Sigmoid colon (tissue), 7 donors: ENCODE measurements around the gene IQSEC2. TPM values are rescaled to one million over a fixed set of nuclear protein-coding genes. Genes with fewer than 3 reads are reported as not detected.
A peak's percentile ranks its signal among the peaks of the same experiment; 100 is the strongest.

ENCODE experiments used
- DNase-seq: peaks from one replicate; pipeline ENCODE4 v3.0.0-alpha.2; 2019
- H3K27ac ChIP-seq, 4 donors: fragments of 200-600 bp; sonication (generic); one replicate each; pipeline ENCODE4 v1.5.1; 2016 to 2019; ENCODE audit warnings: mild to moderate bottlenecking in 1 of 4
- H3K27me3 ChIP-seq, 3 donors: fragments of 200-600 bp; sonication (generic); one replicate each; pipeline ENCODE4 v1.5.1; 2019; ENCODE audit warnings: mild to moderate bottlenecking in 1 of 3
- H3K36me3 ChIP-seq, 4 donors: fragments of 200-600 bp; sonication (generic); one replicate each; pipeline ENCODE4 v1.5.1; 2016 to 2019
- H3K4me1 ChIP-seq, 4 donors: fragments of 200-600 bp; sonication (generic); one replicate each; pipeline ENCODE4 v1.5.1; 2017 to 2019
- H3K4me3 ChIP-seq, 4 donors: fragments of 200-600 bp; sonication (generic); one replicate each; pipeline ENCODE4 v1.5.1; 2017 to 2019; ENCODE audit warnings: mild to moderate bottlenecking in 2 of 4, moderate library complexity in 1 of 4
- H3K9me3 ChIP-seq, 4 donors: fragments of 200-600 bp in 3 of 4; sonication (generic) in 3 of 4; one replicate each; pipeline versions ENCODE4 v1.5.1 to v1.6.1; 2013 to 2019
- CTCF ChIP-seq, 4 experiments: fragments of 450-650 bp in 3 of 4; fragments of 200-600 bp in 1 of 4; IDR thresholded peaks; one replicate each; pipeline ENCODE4 v1.5.1; 2016 to 2019; ENCODE audit warnings: antibody characterized with exemption in 4 of 4, mild to moderate bottlenecking in 3 of 4, moderate library complexity in 2 of 4
- EP300 ChIP-seq, 4 donors: sonication (generic); formaldehyde crosslinking; IDR thresholded peaks; one replicate each; pipeline ENCODE4 v1.6.1; 2017; ENCODE audit warnings: antibody characterized with exemption in 4 of 4
- POLR2A ChIP-seq, 2 donors: fragments of 450-650 bp; IDR thresholded peaks; one replicate each; pipeline ENCODE4 v1.6.1; 2016; ENCODE audit warnings: antibody characterized with exemption in 2 of 2, mild to moderate bottlenecking in 2 of 2, moderate library complexity in 2 of 2
- POLR2AphosphoS5 ChIP-seq, 4 donors: sonication (generic); formaldehyde crosslinking; IDR thresholded peaks; one replicate each; pipeline ENCODE4 v1.6.1; 2017; ENCODE audit warnings: antibody characterized with exemption in 4 of 4
- WGBS, 2 donors: extraction: QIAGEN DNeasy Blood & Tissue Kit; methylation state at CpG; one replicate each; pipeline ENCODE4 v1.1.7; 2013; 5-methylcytosine and 5-hydroxymethylcytosine counted together
- intact Hi-C: fragments of 100-400 bp; cut with DNase I; formaldehyde crosslinking; loops from one replicate; pipeline ENCODE4 v1.15.1; 2023
- polyA plus RNA-seq, 3 donors: library from polyadenylated mRNA; stranded (reverse); fragments of 200-250 nt; gene quantifications; one replicate each; pipeline ENCODE4 v1.2.3, GENCODE V29; 2013
- total RNA-seq, 4 donors: library from RNA; depleted of rRNA; stranded (reverse); fragments of >200 nt; gene quantifications; one replicate each; pipeline ENCODE4 v1.1.0, GENCODE V29; 2016
- donor health status: healthy with polysubstance abuse.
- donor health status: Bipolar disorder and iron deficiency.
- donor health status: healthy.

The IQSEC2 gene
- total and polyA plus RNA-seq, 7 donors, result 13.6 to 27.5 (median 19.7) TPM

- H3K9me3 ChIP-seq, result no peaks in the 10 kb centered on the region
- H3K4me1 ChIP-seq, result no peaks in the 10 kb centered on the region
- no peaks in the 10 kb centered on the region for H3K36me3 ChIP-seq
- WGBS, 2 donors, result 81 to 94% methylated on average over 8 of the region's 8 CpGs
- intact Hi-C loops, result no loop called here
- TF ChIP-seq EP300 (IDR thresholded peaks at IDR 0.05), result no peak
- no peak for TF ChIP-seq CTCF (IDR thresholded peaks at IDR 0.05)
- TF ChIP-seq POLR2AphosphoS5 (IDR thresholded peaks at IDR 0.05), result no peak
- TF ChIP-seq POLR2A (IDR thresholded peaks at IDR 0.05), result no peak
- no peak for DNase-seq
- H3K27me3 ChIP-seq, result no peaks in the 10 kb centered on the region
- no peak overlapping the region for H3K27ac ChIP-seq
- H3K4me3 ChIP-seq, result no peak overlapping the region
These were observed 24.0 kb upstream of the IQSEC2 start for GRCh38 chrX:53305219-53305995.

DNA sequence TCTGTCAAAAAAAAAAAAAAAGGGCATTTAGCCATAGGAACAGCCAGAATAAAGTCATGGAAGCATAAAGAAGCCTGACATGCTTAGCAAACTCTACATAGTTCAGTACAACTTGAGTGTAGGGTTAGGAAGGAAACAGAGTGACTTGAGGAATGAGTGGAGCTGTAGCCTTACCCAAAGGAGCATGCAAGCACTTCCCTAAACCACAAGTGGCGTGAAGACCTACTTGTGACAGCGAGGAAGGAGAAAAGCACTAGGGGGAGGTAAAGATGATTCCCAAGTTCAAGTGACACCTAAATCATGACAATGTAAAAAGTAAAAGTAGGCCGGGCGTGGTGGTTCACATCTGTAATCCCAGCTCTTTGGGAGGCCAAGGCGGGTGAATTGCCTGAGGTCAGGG lies 21.8 kb upstream of the IQSEC2 start:
- Histone ChIP-seq H3K4me1 (no peaks in the 10 kb centered on the region), H3K27me3 (no peaks in the 10 kb centered on the region), H3K36me3 (no peaks in the 10 kb centered on the region), H3K27ac (no peak overlapping the region), H3K9me3 (no peaks in the 10 kb centered on the region), H3K4me3 (no peak overlapping the region)
- TF ChIP-seq POLR2AphosphoS5 (IDR thresholded peaks at IDR 0.05) (no peak), EP300 (IDR thresholded peaks at IDR 0.05) (no peak), POLR2A (IDR thresholded peaks at IDR 0.05) (no peak), CTCF (IDR thresholded peaks at IDR 0.05) (no peak)
- intact Hi-C loops, result no loop called here
- WGBS, 2 donors, result 95 to 96% methylated on average over 5 of the region's 5 CpGs
- DNase-seq, result no peak

- WGBS, 2 donors, result 91 to 94% methylated on average over 3 of the region's 3 CpGs
- Histone ChIP-seq H3K4me1 (no peaks in the 10 kb centered on the region), H3K9me3 (no peaks in the 10 kb centered on the region), H3K27me3 (no peaks in the 10 kb centered on the region), H3K4me3 (no peak overlapping the region), H3K36me3 (no peaks in the 10 kb centered on the region), H3K27ac (no peak overlapping the region)
- intact Hi-C loops, result no loop called here
- peak; percentile 10 for DNase-seq
- no peak for TF ChIP-seq POLR2AphosphoS5 (IDR thresholded peaks at IDR 0.05)
- TF ChIP-seq POLR2A (IDR thresholded peaks at IDR 0.05), result no peak
- TF ChIP-seq CTCF (IDR thresholded peaks at IDR 0.05), result no peak
- TF ChIP-seq EP300 (IDR thresholded peaks at IDR 0.05), result no peak
These were observed 18.8 kb upstream of the IQSEC2 start for GRCh38 chrX:53300157-53300556.

GRCh38 chrX:53294024-53294648 lies 12.8 kb upstream of the IQSEC2 start:
- H3K9me3 ChIP-seq, result no peaks in the 10 kb centered on the region
- WGBS, 2 donors, result 88 to 94% methylated on average over 8 of the region's 8 CpGs
- no peaks in the 10 kb centered on the region for H3K27me3 ChIP-seq
- H3K4me1 ChIP-seq, result no peaks in the 10 kb centered on the region
- H3K27ac ChIP-seq, result no peak overlapping the region
- H3K36me3 ChIP-seq, result no peaks in the 10 kb centered on the region
- TF ChIP-seq EP300 (IDR thresholded peaks at IDR 0.05) (no peak), POLR2AphosphoS5 (IDR thresholded peaks at IDR 0.05) (no peak), CTCF (IDR thresholded peaks at IDR 0.05) (no peak), POLR2A (IDR thresholded peaks at IDR 0.05) (no peak)
- no peak overlapping the region for H3K4me3 ChIP-seq
- intact Hi-C loops, result no loop called here
- DNase-seq, result no peak
